BLaER1 treated with 17β-estradiol and CSF1 and Interleukin-3, amounts not matched to agents 10 nM and 100 nM (cell line): ENCODE data around the gene CTPS2.
A peak's percentile ranks its signal among the peaks of the same experiment; 100 is the strongest.

Source experiments
- H3K27ac ChIP-seq, 11 experiments: shearing (Covaris generic); formaldehyde crosslinking; 2 replicates each; pipeline ENCODE4 v1.8.1; 2022
- H3K27me3 ChIP-seq, 11 experiments: shearing (Covaris generic); formaldehyde crosslinking; 2 replicates each; pipeline ENCODE4 v1.8.1; 2022
- H3K36me3 ChIP-seq, 11 experiments: shearing (Covaris generic); formaldehyde crosslinking; 2 replicates each; pipeline ENCODE4 v1.8.1; 2022
- H3K4me1 ChIP-seq, 10 experiments: shearing (Covaris generic); formaldehyde crosslinking; 2 replicates each; pipeline ENCODE4 v1.8.1; 2022
- H3K4me2 ChIP-seq, 11 experiments: shearing (Covaris generic); formaldehyde crosslinking; 2 replicates each; pipeline ENCODE4 v1.8.1; 2022
- H3K4me3 ChIP-seq, 10 experiments: shearing (Covaris generic); formaldehyde crosslinking; 2 replicates each; pipeline ENCODE4 v1.8.1; 2022
- H3K9ac ChIP-seq, 11 experiments: shearing (Covaris generic); formaldehyde crosslinking; 2 replicates each; pipeline ENCODE4 v1.8.1; 2022
- H3K9me3 ChIP-seq, 11 experiments: shearing (Covaris generic); formaldehyde crosslinking; replicated peaks in 1 of 11; 2 replicates each; pipeline ENCODE4 v1.8.1; 2022
- H4K20me1 ChIP-seq, 11 experiments: shearing (Covaris generic); formaldehyde crosslinking; 2 replicates each; pipeline ENCODE4 v1.8.1; 2022
- Cebpa-rat ChIP-seq, 11 experiments: shearing (Covaris generic); IDR thresholded peaks; 2 replicates each; pipeline ENCODE4 v1.8.1; 2022

The CTPS2 gene

GRCh38 chrX:16594490-16594889 lies 118.0 kb downstream of the CTPS2 start:
- Histone ChIP-seq H3K27me3 (peaks cover 8 to 39% (median 25%) of the 10 kb centered on the region in 11 experiments; a peak in 18 of 22 replicates), H3K4me3 (no peak overlapping the region), H3K9me3 (peaks cover 24 to 44% (median 32%) of the 10 kb centered on the region in 11 experiments), H3K4me1 (peaks cover 0 to 8% (median 0%) of the 10 kb centered on the region in 10 experiments; a peak in 1 of 20 replicates), H3K9ac (no peak overlapping the region), H3K4me2 (no peak overlapping the region), H3K27ac (no peak overlapping the region), H3K36me3 (peaks cover 0 to 13% (median 8%) of the 10 kb centered on the region in 11 experiments; a peak in 9 of 22 replicates), H4K20me1 (no peaks in the 10 kb centered on the region)
- TF ChIP-seq Cebpa-rat (IDR thresholded peaks at IDR 0.05), result no peak

GRCh38 chrX:16593801-16594200 lies 118.7 kb downstream of the CTPS2 start:
- Histone ChIP-seq H3K4me3 (no peak overlapping the region), H3K9me3 (peaks cover 24 to 46% (median 32%) of the 10 kb centered on the region in 11 experiments), H3K27me3 (peaks cover 15 to 43% (median 28%) of the 10 kb centered on the region in 11 experiments; a peak in 20 of 22 replicates), H3K4me1 (peaks cover 0 to 8% (median 0%) of the 10 kb centered on the region in 10 experiments; a peak in 1 of 20 replicates), H3K27ac (no peak overlapping the region), H4K20me1 (no peaks in the 10 kb centered on the region), H3K4me2 (no peak overlapping the region), H3K36me3 (peaks cover 0 to 18% (median 9%) of the 10 kb centered on the region in 11 experiments; a peak in 10 of 22 replicates), H3K9ac (no peak overlapping the region)
- TF ChIP-seq Cebpa-rat (IDR thresholded peaks at IDR 0.05), result no peak

- no peak overlapping the region for H3K4me3 ChIP-seq
- no peaks in the 10 kb centered on the region for H4K20me1 ChIP-seq
- H3K36me3 ChIP-seq, result peaks cover 0 to 22% (median 10%) of the 10 kb centered on the region in 11 experiments; a peak in 11 of 22 replicates
- peaks cover 27 to 58% (median 43%) of the 10 kb centered on the region in 11 experiments; a peak in 20 of 22 replicates for H3K27me3 ChIP-seq
- H3K9ac ChIP-seq, result no peak overlapping the region
- H3K27ac ChIP-seq, result no peak overlapping the region
- H3K9me3 ChIP-seq, result peaks cover 24 to 46% (median 32%) of the 10 kb centered on the region in 11 experiments
- H3K4me1 ChIP-seq, result peaks cover 0 to 8% (median 0%) of the 10 kb centered on the region in 10 experiments; a peak in 1 of 20 replicates
- H3K4me2 ChIP-seq, result no peak overlapping the region
- TF ChIP-seq Cebpa-rat (IDR thresholded peaks at IDR 0.05), result no peak
Observed at GRCh38 chrX:16592194-16592770, 120.2 kb downstream of the CTPS2 start.

- H4K20me1 ChIP-seq, result no peaks in the 10 kb centered on the region
- peaks cover 0 to 8% (median 0%) of the 10 kb centered on the region in 10 experiments; a peak in 1 of 20 replicates for H3K4me1 ChIP-seq
- H3K9ac ChIP-seq, result no peak overlapping the region
- peaks cover 44 to 82% (median 68%) of the 10 kb centered on the region in 11 experiments for H3K27me3 ChIP-seq
- H3K4me3 ChIP-seq, result no peak overlapping the region
- no peak overlapping the region for H3K4me2 ChIP-seq
- H3K27ac ChIP-seq, result no peak overlapping the region
- TF ChIP-seq Cebpa-rat (IDR thresholded peaks at IDR 0.05), result no peak
- peaks cover 25 to 45% (median 32%) of the 10 kb centered on the region in 11 experiments for H3K9me3 ChIP-seq
- peaks cover 0 to 22% (median 10%) of the 10 kb centered on the region in 11 experiments; a peak in 11 of 22 replicates for H3K36me3 ChIP-seq
Observed at GRCh38 chrX:16589826-16590225, 122.6 kb downstream of the CTPS2 start.

- Histone ChIP-seq H3K4me1 (peaks cover 0 to 8% (median 0%) of the 10 kb centered on the region in 10 experiments; a peak in 1 of 20 replicates), H3K4me2 (no peak overlapping the region), H3K27ac (no peak overlapping the region), H4K20me1 (no peaks in the 10 kb centered on the region), H3K9me3 (peaks cover 27 to 49% (median 36%) of the 10 kb centered on the region in 11 experiments), H3K27me3 (peaks cover 49 to 83% (median 72%) of the 10 kb centered on the region in 11 experiments), H3K4me3 (no peak overlapping the region), H3K36me3 (peaks cover 0 to 22% (median 10%) of the 10 kb centered on the region in 11 experiments; a peak in 11 of 22 replicates), H3K9ac (no peak overlapping the region)
- no peak for TF ChIP-seq Cebpa-rat (IDR thresholded peaks at IDR 0.05)
Observed at GRCh38 chrX:16589211-16589610, 123.3 kb downstream of the CTPS2 start.

GRCh38 chrX:16588266-16588665 lies 124.2 kb downstream of the CTPS2 start:
- no peak for TF ChIP-seq Cebpa-rat (IDR thresholded peaks at IDR 0.05)
- H3K36me3 ChIP-seq, result peaks cover 0 to 22% (median 10%) of the 10 kb centered on the region in 11 experiments; a peak in 11 of 22 replicates
- H4K20me1 ChIP-seq, result no peaks in the 10 kb centered on the region
- no peak overlapping the region for H3K4me2 ChIP-seq
- H3K4me1 ChIP-seq, result no peaks in the 10 kb centered on the region
- H3K4me3 ChIP-seq, result no peak overlapping the region
- H3K27ac ChIP-seq, result no peak overlapping the region
- H3K9me3 ChIP-seq, result peaks cover 31 to 54% (median 41%) of the 10 kb centered on the region in 11 experiments
- no peak overlapping the region for H3K9ac ChIP-seq
- H3K27me3 ChIP-seq, result peaks cover 53 to 84% (median 76%) of the 10 kb centered on the region in 11 experiments

- no peak overlapping the region for H3K4me2 ChIP-seq
- no peaks in the 10 kb centered on the region for H4K20me1 ChIP-seq
- no peak for TF ChIP-seq Cebpa-rat (IDR thresholded peaks at IDR 0.05)
- peaks cover 35 to 55% (median 43%) of the 10 kb centered on the region in 11 experiments for H3K9me3 ChIP-seq
- peaks cover 0 to 21% (median 10%) of the 10 kb centered on the region in 11 experiments; a peak in 11 of 22 replicates for H3K36me3 ChIP-seq
- H3K4me1 ChIP-seq, result no peaks in the 10 kb centered on the region
- H3K9ac ChIP-seq, result no peak overlapping the region
- H3K27ac ChIP-seq, result no peak overlapping the region
- H3K4me3 ChIP-seq, result no peak overlapping the region
- peaks cover 57 to 89% (median 80%) of the 10 kb centered on the region in 11 experiments for H3K27me3 ChIP-seq
Observed at GRCh38 chrX:16587836-16588235, 124.6 kb downstream of the CTPS2 start.

- TF ChIP-seq Cebpa-rat (IDR thresholded peaks at IDR 0.05), result peak in 1 of 11 experiments; percentile 52; a peak in 1 of 22 replicates
- Histone ChIP-seq H4K20me1 (no peaks in the 10 kb centered on the region), H3K36me3 (peaks cover 0 to 16% (median 9%) of the 10 kb centered on the region in 11 experiments; a peak in 11 of 22 replicates), H3K27me3 (peaks cover 60 to 94% (median 83%) of the 10 kb centered on the region in 11 experiments), H3K4me2 (no peak overlapping the region), H3K9ac (no peak overlapping the region), H3K4me3 (no peak overlapping the region), H3K4me1 (no peaks in the 10 kb centered on the region), H3K9me3 (peaks cover 36 to 55% (median 46%) of the 10 kb centered on the region in 11 experiments), H3K27ac (no peak overlapping the region)
Observed at GRCh38 chrX:16586377-16587112, 125.9 kb downstream of the CTPS2 start.
